Measurements from ENCODE around the gene GPER1. TPM values are rescaled to one million over a fixed set of nuclear protein-coding genes. Genes with fewer than 3 reads are reported as not detected.

Gene GPER1
- total and polyA plus RNA-seq, 2 donors (not counting 3 experiments of a cell fraction or from before 2014, with no cell fraction given) = 0.77 to 2.3 TPM

DNA sequence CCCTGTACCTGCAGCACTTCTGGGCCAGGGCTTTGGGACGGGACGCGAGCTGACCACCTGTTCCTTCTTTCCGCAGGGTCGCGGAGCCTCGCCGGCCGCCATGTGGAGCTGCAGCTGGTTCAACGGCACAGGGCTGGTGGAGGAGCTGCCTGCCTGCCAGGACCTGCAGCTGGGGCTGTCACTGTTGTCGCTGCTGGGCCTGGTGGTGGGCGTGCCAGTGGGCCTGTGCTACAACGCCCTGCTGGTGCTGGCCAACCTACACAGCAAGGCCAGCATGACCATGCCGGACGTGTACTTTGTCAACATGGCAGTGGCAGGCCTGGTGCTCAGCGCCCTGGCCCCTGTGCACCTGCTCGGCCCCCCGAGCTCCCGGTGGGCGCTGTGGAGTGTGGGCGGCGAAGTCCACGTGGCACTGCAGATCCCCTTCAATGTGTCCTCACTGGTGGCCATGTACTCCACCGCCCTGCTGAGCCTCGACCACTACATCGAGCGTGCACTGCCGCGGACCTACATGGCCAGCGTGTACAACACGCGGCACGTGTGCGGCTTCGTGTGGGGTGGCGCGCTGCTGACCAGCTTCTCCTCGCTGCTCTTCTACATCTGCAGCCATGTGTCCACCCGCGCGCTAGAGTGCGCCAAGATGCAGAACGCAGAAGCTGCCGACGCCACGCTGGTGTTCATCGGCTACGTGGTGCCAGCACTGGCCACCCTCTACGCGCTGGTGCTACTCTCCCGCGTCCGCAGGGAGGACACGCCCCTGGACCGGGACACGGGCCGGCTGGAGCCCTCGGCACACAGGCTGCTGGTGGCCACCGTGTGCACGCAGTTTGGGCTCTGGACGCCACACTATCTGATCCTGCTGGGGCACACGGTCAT lies 30.3 kb upstream of the GPER1 start:
- CTCF ChIA-PET = interaction anchor here (1.0 to 3.9 kb wide), 4 partner anchors 8 to 65 kb away, joined by 3 to 21 read pairs (median 10); partner anchors contain the start of gene GPR146
- H3K27me3 ChIP-seq (ENCODE audit: control insufficient read depth in 2 of 2, insufficient read depth in 2 of 2, low read length in 2 of 2) = no peaks in the 10 kb centered on the region
- no peak overlapping the region for H3K4me2 ChIP-seq (ENCODE audit: insufficient read depth, low read length)
- FAIRE-seq (no peak), DNase-seq (ENCODE audit: low read depth, low spot score) (no peak)
- POLR2A ChIA-PET = no interaction called here
- H3K4me3 ChIP-seq (replicated peaks in 1 of 3; ENCODE audit: insufficient read depth in 1 of 3, low read depth in 1 of 3, low read length in 3 of 3) = no peak overlapping the region
- no peak overlapping the region for H3K27ac ChIP-seq (ENCODE audit: insufficient read depth, low read depth, low read length)
- no peaks in the 10 kb centered on the region for H3K9me3 ChIP-seq (replicated peaks; ENCODE audit: control insufficient read depth, insufficient read depth, low read length)
- dilution Hi-C loops (cut with MboI; ENCODE audit: extremely low pct_ligation_motif_present, low sequenced_read_pairs) (no loop called here), intact Hi-C loops (cut with micrococcal nuclease) (no loop called here)
- H3K79me2 ChIP-seq (ENCODE audit: control insufficient read depth, insufficient read depth, low read length) = no peaks in the 10 kb centered on the region
- no TSS peak for BruUV-seq (replicated peaks)
- H4K20me1 ChIP-seq (replicated peaks; ENCODE audit: control insufficient read depth, extremely low read depth, insufficient read depth, low read length) = no peaks in the 10 kb centered on the region
- no peak overlapping the region for H2AFZ ChIP-seq (ENCODE audit: low read depth, low read length)
- H3K9me1 ChIP-seq (replicated peaks; ENCODE audit: control insufficient read depth, extremely low read depth, insufficient read depth, low read length) = no peaks in the 10 kb centered on the region
- TF ChIP-seq EZH2 (IDR thresholded peaks at IDR 0.05; ENCODE audit: borderline replicate concordance, low read depth, low read length, severe bottlenecking) (no peak), JUN (IDR thresholded peaks at IDR 0.05; ENCODE audit: borderline replicate concordance, insufficient read depth, insufficient read length, low read depth) (no peak), POLR2A (IDR thresholded peaks at IDR 0.05; ENCODE audit: low read depth, low read length) (no peak), GATA2 (IDR thresholded peaks at IDR 0.05; ENCODE audit: insufficient read depth, insufficient read length, low read depth, low read length) (no peak), FOS (IDR thresholded peaks at IDR 0.05; ENCODE audit: borderline replicate concordance, insufficient read depth, low read length) (no peak), MYC (IDR thresholded peaks at IDR 0.05; ENCODE audit: low read depth, low read length) (no peak), POLR2AphosphoS5 (IDR thresholded peaks at IDR 0.05; ENCODE audit: insufficient read depth, low read depth, low read length) (no peak)
- TF ChIP-seq, protein P1, sequence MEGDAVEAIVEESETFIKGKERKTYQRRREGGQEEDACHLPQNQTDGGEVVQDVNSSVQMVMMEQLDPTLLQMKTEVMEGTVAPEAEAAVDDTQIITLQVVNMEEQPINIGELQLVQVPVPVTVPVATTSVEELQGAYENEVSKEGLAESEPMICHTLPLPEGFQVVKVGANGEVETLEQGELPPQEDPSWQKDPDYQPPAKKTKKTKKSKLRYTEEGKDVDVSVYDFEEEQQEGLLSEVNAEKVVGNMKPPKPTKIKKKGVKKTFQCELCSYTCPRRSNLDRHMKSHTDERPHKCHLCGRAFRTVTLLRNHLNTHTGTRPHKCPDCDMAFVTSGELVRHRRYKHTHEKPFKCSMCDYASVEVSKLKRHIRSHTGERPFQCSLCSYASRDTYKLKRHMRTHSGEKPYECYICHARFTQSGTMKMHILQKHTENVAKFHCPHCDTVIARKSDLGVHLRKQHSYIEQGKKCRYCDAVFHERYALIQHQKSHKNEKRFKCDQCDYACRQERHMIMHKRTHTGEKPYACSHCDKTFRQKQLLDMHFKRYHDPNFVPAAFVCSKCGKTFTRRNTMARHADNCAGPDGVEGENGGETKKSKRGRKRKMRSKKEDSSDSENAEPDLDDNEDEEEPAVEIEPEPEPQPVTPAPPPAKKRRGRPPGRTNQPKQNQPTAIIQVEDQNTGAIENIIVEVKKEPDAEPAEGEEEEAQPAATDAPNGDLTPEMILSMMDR (IDR thresholded peaks at IDR 0.05; ENCODE audit: extremely low read depth in 1 of 2, insufficient read depth in 1 of 2, low read depth in 1 of 2, low read length in 2 of 2) = no peak
- TF ChIP-seq, protein P2, sequence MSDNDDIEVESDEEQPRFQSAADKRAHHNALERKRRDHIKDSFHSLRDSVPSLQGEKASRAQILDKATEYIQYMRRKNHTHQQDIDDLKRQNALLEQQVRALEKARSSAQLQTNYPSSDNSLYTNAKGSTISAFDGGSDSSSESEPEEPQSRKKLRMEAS (IDR thresholded peaks at IDR 0.05; ENCODE audit: insufficient read depth, insufficient read length) = no peak
- H3K4me1 ChIP-seq (ENCODE audit: control insufficient read depth, extremely low read depth, insufficient read depth, low read length) = peaks cover 48% of the 10 kb centered on the region
- no peak overlapping the region for H3K9ac ChIP-seq (replicated peaks; ENCODE audit: extremely low read depth, insufficient read depth, low read length)
- peaks cover 0 to 10% of the 10 kb centered on the region in 2 experiments for H3K36me3 ChIP-seq (ENCODE audit: control insufficient read depth in 2 of 2, extremely low read depth in 1 of 2, insufficient read depth in 2 of 2, low read length in 2 of 2)
